NB4 (cell line): ENCODE data around the gene CAMK2D.

ENCODE experiments used
- CTCF ChIP-seq: IDR thresholded peaks from one replicate; pipeline ENCODE4 v1.5.1; 2012; ENCODE audit warnings: low read depth, low read length
- MAX ChIP-seq: IDR thresholded peaks from 2 replicates; pipeline ENCODE4 v1.6.1; 2011; ENCODE audit warnings: low read depth, low read length
- MYC ChIP-seq: IDR thresholded peaks from 2 replicates; pipeline ENCODE4 v1.6.1; 2011; ENCODE audit warnings: low read depth, low read length
- POLR2A ChIP-seq: IDR thresholded peaks from 2 replicates; pipeline ENCODE4 v1.6.1; 2011; ENCODE audit warnings: mild to moderate bottlenecking; ENCODE audit not compliant: insufficient read length; ENCODE audit errors: extremely low read depth

DNA sequence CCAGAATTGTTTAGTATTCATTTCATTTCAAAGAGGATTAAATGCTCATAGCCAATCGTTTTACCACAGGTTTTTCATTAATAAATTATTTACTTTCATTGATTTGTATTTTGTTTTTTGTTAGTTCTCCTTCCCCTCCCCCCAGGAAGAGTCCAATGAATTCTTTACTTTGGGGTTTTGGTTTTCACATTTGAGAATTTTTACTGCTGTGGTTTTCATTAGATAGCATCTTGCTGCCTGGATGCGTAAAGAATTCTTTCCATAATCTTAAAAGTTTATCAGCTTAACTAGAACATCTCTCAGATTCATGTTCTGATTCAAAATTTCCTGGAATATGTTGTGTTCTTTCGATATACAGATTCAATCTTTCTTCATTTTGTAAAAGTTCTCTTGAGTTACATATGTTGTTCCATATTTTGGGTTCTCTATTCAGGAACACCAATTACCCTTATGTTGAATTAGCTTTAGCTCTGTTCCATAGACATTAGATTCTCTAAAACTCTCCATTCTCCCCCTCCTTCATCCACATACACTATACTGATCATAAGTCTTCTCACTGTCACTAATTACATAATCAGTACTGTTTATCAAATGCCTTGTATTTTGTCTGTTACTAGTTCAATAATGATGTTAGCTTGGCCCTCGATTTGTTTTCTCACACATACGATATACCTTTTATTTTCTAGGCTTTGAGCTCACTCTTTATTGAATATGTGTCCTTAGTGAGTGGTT, 184.4 kb downstream of the CAMK2D start:
- TF ChIP-seq CTCF (no peak), MAX (no peak), POLR2A (no peak), MYC (no peak)
